Stomach (tissue), 9 donors: Measurements from ENCODE around the gene SCN1A. TPM values are rescaled to one million over a fixed set of nuclear protein-coding genes. Genes with fewer than 3 reads are reported as not detected.

ENCODE experiments used
- DNase-seq, 2 donors: peaks; one replicate each; pipeline versions ENCODE4 v3.0.0 to v3.0.0-alpha.2; 2013 to 2019
- H3K27ac ChIP-seq, 5 donors: fragments of 200-600 bp in 4 of 5; sonication (generic) in 4 of 5; one replicate each; pipeline ENCODE4 v1.5.1; 2013 to 2019; ENCODE audit warnings: mild to moderate bottlenecking in 1 of 5, moderate library complexity in 1 of 5
- H3K27me3 ChIP-seq, 3 donors: fragments of 200-600 bp; sonication (generic); one replicate each; pipeline ENCODE4 v1.5.1; 2017 to 2019; ENCODE audit warnings: mixed run types in 1 of 3
- H3K36me3 ChIP-seq, 4 donors: fragments of 200-600 bp; sonication (generic); 1 replicate in 3 of 4; 2 replicates in 1 of 4; pipeline ENCODE4 v1.5.1; 2016 to 2019
- H3K4me1 ChIP-seq, 4 donors: fragments of 200-600 bp; sonication (generic); one replicate each; pipeline ENCODE4 v1.5.1; 2016 to 2019
- H3K4me3 ChIP-seq, 4 donors: fragments of 200-600 bp; sonication (generic) in 3 of 4; one replicate each; pipeline ENCODE4 v1.5.1; 2016 to 2019; ENCODE audit warnings: mild to moderate bottlenecking in 1 of 4
- H3K9me3 ChIP-seq, 4 donors: fragments of 200-600 bp; sonication (generic); one replicate each; pipeline ENCODE4 v1.5.1; 2016 to 2019
- CTCF ChIP-seq, 7 experiments: fragments of 450-650 bp in 4 of 7; fragments of 200-600 bp in 3 of 7; sonication (generic) in 3 of 7; IDR thresholded peaks; one replicate each; pipeline ENCODE4 v1.5.1; 2016 to 2019; ENCODE audit warnings: antibody characterized with exemption in 7 of 7, control low read depth in 2 of 7, mild to moderate bottlenecking in 1 of 7
- EP300 ChIP-seq: sonication (generic); formaldehyde crosslinking; IDR thresholded peaks from one replicate; pipeline ENCODE4 v1.6.1; 2017; ENCODE audit warnings: antibody characterized with exemption
- POLR2A ChIP-seq, 4 donors: fragments of 450-650 bp; IDR thresholded peaks; one replicate each; pipeline ENCODE4 v1.6.1; 2016; ENCODE audit warnings: antibody characterized with exemption in 4 of 4, control low read depth in 2 of 4, mild to moderate bottlenecking in 1 of 4, moderate library complexity in 1 of 4
- POLR2AphosphoS5 ChIP-seq, 3 donors: sonication (generic); formaldehyde crosslinking; IDR thresholded peaks; one replicate each; pipeline ENCODE4 v1.6.1; 2016; ENCODE audit warnings: antibody characterized with exemption in 3 of 3
- WGBS, 5 donors: extraction: QIAGEN DNeasy Blood & Tissue Kit in 3 of 5; methylation state at CpG; one replicate each; pipeline versions ENCODE4 v1.1.5 to v1.1.7; 2013 to 2018; 5-methylcytosine and 5-hydroxymethylcytosine counted together
- intact Hi-C: fragments of 100-400 bp; cut with DNase I; formaldehyde crosslinking; loops from one replicate; pipeline ENCODE4 v1.15.1; 2023; ENCODE audit warnings: low total_unique reads
- polyA plus RNA-seq, 3 donors: library from polyadenylated mRNA; stranded (reverse); fragments of 200-250 nt; gene quantifications; one replicate each; pipeline ENCODE4 v1.2.3, GENCODE V29; 2013
- total RNA-seq, 5 donors: library from RNA; depleted of rRNA; stranded (reverse); fragments of >200 nt; gene quantifications; one replicate each; pipeline versions ENCODE4 v1.1.0 to v1.2.3, GENCODE V29; 2014 to 2016
- donor health status: healthy with polysubstance abuse.
- donor health status: Bipolar disorder and iron deficiency.
- donor health status: healthy.

Gene SCN1A
- total and polyA plus RNA-seq, 8 donors, result under 0.01 to 1.5 TPM; not detected in 6

GRCh38 chr2:166128156-166128505, 311 bp upstream of the SCN1A start:
- intact Hi-C loops, result no loop called here
- H3K4me3 ChIP-seq, result no peak overlapping the region
- TF ChIP-seq POLR2AphosphoS5 (IDR thresholded peaks at IDR 0.05), result no peak
- no peak for TF ChIP-seq CTCF (IDR thresholded peaks at IDR 0.05)
- TF ChIP-seq POLR2A (IDR thresholded peaks at IDR 0.05), result no peak
- no peak for TF ChIP-seq EP300
- H3K4me1 ChIP-seq, result peaks cover 0 to 10% (median 0%) of the 10 kb centered on the region in 4 donors
- no peak for DNase-seq
- H3K36me3 ChIP-seq, result no peaks in the 10 kb centered on the region
- no peaks in the 10 kb centered on the region for H3K9me3 ChIP-seq
- H3K27ac ChIP-seq, result no peak overlapping the region
- peaks cover 0 to 8% (median 7%) of the 10 kb centered on the region in 3 donors for H3K27me3 ChIP-seq

- intact Hi-C loops, result no loop called here
- Histone ChIP-seq H3K27ac (no peak overlapping the region), H3K9me3 (no peaks in the 10 kb centered on the region), H3K27me3 (peaks cover 0 to 8% (median 4%) of the 10 kb centered on the region in 3 donors), H3K36me3 (no peaks in the 10 kb centered on the region), H3K4me3 (no peak overlapping the region), H3K4me1 (peaks cover 0 to 10% (median 0%) of the 10 kb centered on the region in 4 donors)
- DNase-seq, result no peak
- 79 to 89% (median 85%) methylated on average over 6 of the region's 6 CpGs for WGBS, 5 donors
- TF ChIP-seq EP300 (no peak), POLR2A (IDR thresholded peaks at IDR 0.05) (no peak), CTCF (IDR thresholded peaks at IDR 0.05) (no peak), POLR2AphosphoS5 (IDR thresholded peaks at IDR 0.05) (no peak)
Measured at GRCh38 chr2:166126007-166126639, 1.7 kb downstream of the SCN1A start.

- intact Hi-C loops, result no loop called here
- Histone ChIP-seq H3K36me3 (no peaks in the 10 kb centered on the region), H3K9me3 (no peaks in the 10 kb centered on the region), H3K4me3 (no peak overlapping the region), H3K4me1 (peaks cover 0 to 10% (median 0%) of the 10 kb centered on the region in 4 donors), H3K27me3 (peaks cover 0 to 8% (median 4%) of the 10 kb centered on the region in 3 donors), H3K27ac (no peak overlapping the region)
- no peak for DNase-seq
- no peak for TF ChIP-seq POLR2AphosphoS5 (IDR thresholded peaks at IDR 0.05)
- WGBS, 5 donors, result 46 to 71% (median 56%) methylated on average over 2 of the region's 2 CpGs
Measured at GRCh38 chr2:166125557-166125956, 2.3 kb downstream of the SCN1A start.

GRCh38 chr2:166118180-166118579, 9.6 kb downstream of the SCN1A start:
- Histone ChIP-seq H3K27ac (no peak overlapping the region), H3K4me1 (no peaks in the 10 kb centered on the region), H3K36me3 (no peaks in the 10 kb centered on the region), H3K27me3 (no peaks in the 10 kb centered on the region), H3K4me3 (no peak overlapping the region), H3K9me3 (no peaks in the 10 kb centered on the region)
- no peak for DNase-seq
- no peak for TF ChIP-seq POLR2A (IDR thresholded peaks at IDR 0.05)
- TF ChIP-seq CTCF (IDR thresholded peaks at IDR 0.05), result no peak
- TF ChIP-seq EP300, result no peak
- TF ChIP-seq POLR2AphosphoS5 (IDR thresholded peaks at IDR 0.05), result no peak
- 84 to 93% (median 86%) methylated on average over 4 of the region's 4 CpGs for WGBS, 5 donors
- intact Hi-C loops, result no loop called here

- Histone ChIP-seq H3K27me3 (no peaks in the 10 kb centered on the region), H3K4me1 (no peaks in the 10 kb centered on the region), H3K4me3 (no peak overlapping the region), H3K36me3 (no peaks in the 10 kb centered on the region), H3K27ac (no peak overlapping the region), H3K9me3 (no peaks in the 10 kb centered on the region)
- 82 to 94% (median 91%) methylated on average over 6 of the region's 6 CpGs for WGBS, 5 donors
- no peak for DNase-seq
- no peak for TF ChIP-seq POLR2A (IDR thresholded peaks at IDR 0.05)
- no peak for TF ChIP-seq CTCF (IDR thresholded peaks at IDR 0.05)
- no peak for TF ChIP-seq EP300
- TF ChIP-seq POLR2AphosphoS5 (IDR thresholded peaks at IDR 0.05), result no peak
- intact Hi-C loops, result no loop called here
Measured at GRCh38 chr2:166117491-166117890, 10.3 kb downstream of the SCN1A start.
